ENCODE results near the gene TSSK3.
"Not testable (repeated sequence)": the region's sequence is repeated elsewhere in the genome, so short reads cannot be mapped to it uniquely, and the experiment has no call there.

Gene TSSK3

GRCh38 chr1:32339363-32339978 is 22.9 kb upstream of the TSSK3 start:
- no peak for DNase-seq

GRCh38 chr1:32341186-32341757 is 21.1 kb upstream of the TSSK3 start:
- DNase-seq = no peak

GRCh38 chr1:32341971-32342370 is 20.4 kb upstream of the TSSK3 start:
- DNase-seq = no peak

GRCh38 chr1:32342704-32343103 is 19.6 kb upstream of the TSSK3 start:
- no peak for DNase-seq

- no peak for DNase-seq
These were observed 17.0 kb upstream of the TSSK3 start for GRCh38 chr1:32345289-32345827.

GRCh38 chr1:32346532-32347157 is 15.7 kb upstream of the TSSK3 start:
- DNase-seq = no peak

- no peak for DNase-seq
These were observed 13.1 kb upstream of the TSSK3 start for GRCh38 chr1:32349211-32349708.

- DNase-seq = peak; percentile 79
These were observed 11.4 kb upstream of the TSSK3 start for GRCh38 chr1:32350785-32351398.

GRCh38 chr1:32351399-32352238 is 10.7 kb upstream of the TSSK3 start:
- DNase-seq = peak; percentile 94

GRCh38 chr1:32352239-32352745 is 10.0 kb upstream of the TSSK3 start:
- no peak for DNase-seq

GRCh38 chr1:32352831-32353383 is 9.4 kb upstream of the TSSK3 start:
- DNase-seq = no peak

- no peak for DNase-seq
These were observed 8.9 kb upstream of the TSSK3 start for GRCh38 chr1:32353431-32353830.

GRCh38 chr1:32353886-32354570 is 8.3 kb upstream of the TSSK3 start:
- DNase-seq = no peak

GRCh38 chr1:32355778-32356177 is 6.6 kb upstream of the TSSK3 start:
- DNase-seq = not testable (repeated sequence)

GRCh38 chr1:32356478-32356877 is 5.9 kb upstream of the TSSK3 start:
- DNase-seq = no peak

GRCh38 chr1:32357614-32358013 is 4.7 kb upstream of the TSSK3 start:
- DNase-seq = no peak

- DNase-seq = no peak
These were observed 3.9 kb upstream of the TSSK3 start for GRCh38 chr1:32358435-32358834.

- DNase-seq = no peak
These were observed 1.0 kb upstream of the TSSK3 start for GRCh38 chr1:32361308-32361673.

- DNase-seq = no peak
These were observed 465 bp upstream of the TSSK3 start for GRCh38 chr1:32361674-32362473.

GRCh38 chr1:32363713-32364112 is 1.4 kb downstream of the TSSK3 start:
- DNase-seq = no peak

GRCh38 chr1:32364836-32365235 is 2.5 kb downstream of the TSSK3 start:
- no peak for DNase-seq
